ENCODE results near the gene RSKR. TPM values are rescaled to one million over a fixed set of nuclear protein-coding genes. Genes with fewer than 3 reads are reported as not detected.
"Not testable (repeated sequence)": the region's sequence is repeated elsewhere in the genome, so short reads cannot be mapped to it uniquely, and the experiment has no call there.

The RSKR gene
- polyA plus RNA-seq, 4 donors = 4.5 to 34.0 (median 16.9) TPM

GRCh38 chr17:28579526-28579925 lies 34.5 kb downstream of the RSKR start:
- no peak for DNase-seq (ENCODE audit: low read depth in 4 of 4, low spot score in 2 of 4)

- DNase-seq (ENCODE audit: low read depth in 4 of 4, low spot score in 2 of 4) = no peak
These were observed 35.5 kb downstream of the RSKR start for GRCh38 chr17:28578246-28579195.

GRCh38 chr17:28577466-28577824 lies 36.5 kb downstream of the RSKR start:
- DNase-seq (ENCODE audit: low read depth in 4 of 4, low spot score in 2 of 4) = no peak

- peak in 3 of 4 donors; percentile 63 to 84 (median 77) for DNase-seq (ENCODE audit: low read depth in 4 of 4, low spot score in 2 of 4)
These were observed 37.1 kb downstream of the RSKR start, which contains the start of gene ALDOC for GRCh38 chr17:28576758-28577465. ALDOC (minus strand) TSS chr17:28576895; CDS start chr17:28575532, 1,363 bp downstream.

GRCh38 chr17:28576016-28576415 lies 38.0 kb downstream of the RSKR start:
- DNase-seq (ENCODE audit: low read depth in 4 of 4, low spot score in 2 of 4) = not testable (repeated sequence)

- DNase-seq (ENCODE audit: low read depth in 4 of 4, low spot score in 2 of 4) = no peak
These were observed 38.7 kb downstream of the RSKR start for GRCh38 chr17:28575126-28575795.

GRCh38 chr17:28574526-28574925 lies 39.5 kb downstream of the RSKR start:
- no peak for DNase-seq (ENCODE audit: low read depth in 4 of 4, low spot score in 2 of 4)

GRCh38 chr17:28573966-28574480 lies 40.0 kb downstream of the RSKR start:
- DNase-seq (ENCODE audit: low read depth in 4 of 4, low spot score in 2 of 4) = no peak

- DNase-seq (ENCODE audit: low read depth in 4 of 4, low spot score in 2 of 4) = no peak
These were observed 40.5 kb downstream of the RSKR start for GRCh38 chr17:28573521-28573920.

- no peak for DNase-seq (ENCODE audit: low read depth in 4 of 4, low spot score in 2 of 4)
These were observed 41.0 kb downstream of the RSKR start for GRCh38 chr17:28573040-28573380.

- DNase-seq (ENCODE audit: low read depth in 4 of 4, low spot score in 2 of 4) = no peak
These were observed 41.5 kb downstream of the RSKR start for GRCh38 chr17:28572259-28573039.

- DNase-seq (ENCODE audit: low read depth in 4 of 4, low spot score in 2 of 4) = peak in 3 of 4 donors; percentile 67 to 83 (median 79)
These were observed 42.4 kb downstream of the RSKR start, which contains the start of gene PIGS for GRCh38 chr17:28571361-28572122. PIGS (minus strand) TSS chr17:28571524; CDS start chr17:28571496, 28 bp downstream.

GRCh38 chr17:28570716-28571360 lies 43.1 kb downstream of the RSKR start:
- no peak for DNase-seq (ENCODE audit: low read depth in 4 of 4, low spot score in 2 of 4)

- DNase-seq (ENCODE audit: low read depth in 4 of 4, low spot score in 2 of 4) = no peak
These were observed 44.5 kb downstream of the RSKR start for GRCh38 chr17:28569446-28569845.

GRCh38 chr17:28567604-28568003 lies 46.4 kb downstream of the RSKR start:
- DNase-seq (ENCODE audit: low read depth in 4 of 4, low spot score in 2 of 4) = no peak

- no peak for DNase-seq (ENCODE audit: low read depth in 4 of 4, low spot score in 2 of 4)
These were observed 50.5 kb downstream of the RSKR start for GRCh38 chr17:28563475-28563874.

Measured in left renal cortex interstitium (tissue), 4 donors.